HG02840 (cell line): Measurements from ENCODE around the gene POLN.
A peak's percentile ranks its signal among the peaks of the same experiment; 100 is the strongest.

Source experiments
- ATAC-seq: cut with Tn5 transposase; IDR thresholded peaks from one replicate; pipeline ENCODE4 v1.9.1; 2021; ENCODE audit warnings: mild to moderate bottlenecking, moderate library complexity, moderate number of reproducible peaks; ENCODE audit not compliant: unreplicated experiment, low FRiP score

The POLN gene

GRCh38 chr4:2264481-2265041 is 22.6 kb upstream of the POLN start:
- no peak for ATAC-seq

- no peak for ATAC-seq
Measured at GRCh38 chr4:2263926-2264321, 22.0 kb upstream of the POLN start.

- ATAC-seq: no peak
Measured at GRCh38 chr4:2262944-2263250, 21.0 kb upstream of the POLN start.

- peak; percentile 93 for ATAC-seq
Measured at GRCh38 chr4:2262145-2262943, 20.4 kb upstream of the POLN start.

GRCh38 chr4:2261853-2262144 is 19.9 kb upstream of the POLN start, which contains the start of gene MXD4:
Gene MXD4, minus strand, starts transcription at chr4:2262109. Its CDS starts 129 bp downstream, at chr4:2261980.
- no peak for ATAC-seq

GRCh38 chr4:2261110-2261852 is 19.4 kb upstream of the POLN start:
- no peak for ATAC-seq

GRCh38 chr4:2260344-2261109 is 18.6 kb upstream of the POLN start:
- ATAC-seq: no peak

GRCh38 chr4:2259541-2260343 is 17.8 kb upstream of the POLN start:
- ATAC-seq: no peak

GRCh38 chr4:2259036-2259540 is 17.2 kb upstream of the POLN start:
- ATAC-seq: no peak

GRCh38 chr4:2258091-2259035 is 16.4 kb upstream of the POLN start:
- no peak for ATAC-seq

GRCh38 chr4:2257361-2258081 is 15.6 kb upstream of the POLN start:
- no peak for ATAC-seq

GRCh38 chr4:2256781-2257191 is 14.9 kb upstream of the POLN start:
- ATAC-seq: no peak

- no peak for ATAC-seq
Measured at GRCh38 chr4:2256156-2256731, 14.3 kb upstream of the POLN start.

GRCh38 chr4:2255501-2256155 is 13.7 kb upstream of the POLN start:
- no peak for ATAC-seq

GRCh38 chr4:2254665-2255500 is 13.0 kb upstream of the POLN start:
- no peak for ATAC-seq
